ENCODE measurements around the gene MED8. TPM values are rescaled to one million over a fixed set of nuclear protein-coding genes. Genes with fewer than 3 reads are reported as not detected.

MED8 gene
- 36.0 TPM for total RNA-seq (2021; ENCODE audit: unreplicated experiment)
- 45.6 and 50.9 TPM in 2 replicates for polyA plus RNA-seq (2012)
- percentile 92 among the genes with signal in this experiment for Bru-seq, nascent RNA
- percentile 89 among the genes with signal in this experiment for BruChase-seq, experiment 1, labeled RNA remaining after a 6-hour chase
- percentile 92 among the genes with signal in this experiment for BruChase-seq, experiment 2, labeled RNA remaining after a 2-hour chase
- long read RNA-seq, transcript MED8-203 (7 exons, 1,924 nt) = major isoform, 49 of 85 reads
- long read RNA-seq, partial matches to known transcripts = 13 of 85 reads
- long read RNA-seq, other reads (novel, unspliced or antisense) = 22 of 85 reads

GRCh38 chr1:43389326-43390313 lies at the start of gene MED8, which contains the start of gene SZT2:
Gene MED8 (minus strand): TSS chr1:43389800. CDS start chr1:43389764, 36 bp downstream.
Gene SZT2 (plus strand): TSS chr1:43389899. CDS start chr1:43389969, 70 bp downstream.
- H3K4me3 ChIP-seq (replicated peaks in 1 of 2; ENCODE audit: low read depth in 1 of 2, low read length in 2 of 2) = peak within 1 kb of the TSS; percentile 84 to 97
- BruUV-seq (replicated peaks) = no TSS peak
- H3K9ac ChIP-seq (ENCODE audit: low read length) = peak within 1 kb of the TSS; percentile 73
- H3K27me3 ChIP-seq (ENCODE audit: insufficient read depth, low read length) = no peaks in the 10 kb centered on the region
- H2AFZ ChIP-seq (ENCODE audit: low read depth, low read length, poor library complexity, severe bottlenecking) = no peak within 1 kb of the TSS
- peaks cover 18 to 26% of the 10 kb centered on the region in 2 experiments for H3K36me3 ChIP-seq (ENCODE audit: control insufficient read depth in 1 of 2, insufficient read depth in 2 of 2, low read length in 2 of 2)
- ATAC-seq (peak; percentile 93), DNase-seq (ENCODE audit: low read depth, low spot score) (peak; percentile 89)
- H3K27ac ChIP-seq (ENCODE audit: low read depth, low read length) = peak within 1 kb of the TSS; percentile 70
- H3K79me2 ChIP-seq (ENCODE audit: insufficient read depth, low read length) = peaks cover 36% of the 10 kb centered on the region
- CTCF ChIA-PET = no interaction called here
- RAD21 ChIA-PET (ENCODE audit: low non-redundant PET in 1 of 2, low total read pairs in 2 of 2, uncharacterized antibody in 2 of 2, unreplicated experiment in 2 of 2) = no interaction called here
- no peaks in the 10 kb centered on the region for H3K9me2 ChIP-seq (ENCODE audit: insufficient read depth)
- no peaks in the 10 kb centered on the region for H4K20me1 ChIP-seq (ENCODE audit: insufficient read depth)
- no peaks in the 10 kb centered on the region for H3K9me3 ChIP-seq (ENCODE audit: control insufficient read depth in 1 of 2, insufficient read depth in 1 of 2, low read depth in 1 of 2, low read length in 2 of 2)
- peaks cover 3 to 16% of the 10 kb centered on the region in 2 experiments; a peak in 3 of 4 replicates for H3K4me1 ChIP-seq (ENCODE audit: control insufficient read depth in 1 of 2, insufficient read depth in 2 of 2, low read length in 2 of 2)
- peak within 1 kb of the TSS; percentile 80 for H3K4me2 ChIP-seq (ENCODE audit: low read length)
- POLR2A ChIA-PET = interaction anchor here (0.8 to 0.9 kb wide), 3 partner anchors 10 to 104 kb away, joined by 3 to 7 read pairs (median 3); partner anchors contain the start of gene C1orf210
- intact Hi-C loops (cut with micrococcal nuclease) = no loop called here
- TF ChIP-seq POLR2A (IDR thresholded peaks at IDR 0.05; ENCODE audit: borderline replicate concordance, extremely low read depth, insufficient read depth, insufficient read length) (peak; percentile 68), ELF1 (IDR thresholded peaks at IDR 0.05; ENCODE audit: borderline replicate concordance, low read depth) (peak; percentile 85), EGR1 (IDR thresholded peaks at IDR 0.05; ENCODE audit: low read depth) (peak; percentile 95), MAX (IDR thresholded peaks at IDR 0.05) (peak; percentile 78), ZFX (IDR thresholded peaks at IDR 0.05) (peak; percentile 84), REST (IDR thresholded peaks at IDR 0.05; ENCODE audit: low read depth) (no peak), YY1 (IDR thresholded peaks at IDR 0.05; ENCODE audit: extremely low read depth, insufficient replicate concordance, low read depth, low read length) (peak; percentile 48), CTCF (IDR thresholded peaks at IDR 0.05 in 2 of 3, conservative IDR thresholded peaks at IDR 0.05 in 1 of 3; ENCODE audit: borderline replicate concordance in 1 of 3, insufficient read depth in 1 of 3, low read depth in 2 of 3, low read length in 2 of 3) (no peak), SP1 (IDR thresholded peaks at IDR 0.05; ENCODE audit: low read depth) (peak; percentile 90), TCF7L2 (IDR thresholded peaks at IDR 0.05; ENCODE audit: borderline replicate concordance, extremely low read depth, insufficient read depth, insufficient read length) (peak; percentile 30), RAD21 (IDR thresholded peaks at IDR 0.05; ENCODE audit: low read depth) (0 out of 2 replicates have a peak, but pooled peaks have one; percentile 2), CEBPB (IDR thresholded peaks at IDR 0.05; ENCODE audit: low read depth) (no peak), POLR2AphosphoS5 (IDR thresholded peaks at IDR 0.05; ENCODE audit: low read depth, low read length) (peak; percentile 82), SIN3A (IDR thresholded peaks at IDR 0.05; ENCODE audit: low read depth) (peak; percentile 90)

Data from HCT116 (cell line).